Panc1 (cell line): ENCODE data around the gene ENOPH1.

Source experiments
- SIN3A ChIP-seq: IDR thresholded peaks from 2 replicates; pipeline ENCODE4 v1.6.1; 2012; ENCODE audit warnings: low read depth, mild to moderate bottlenecking, low read length, moderate library complexity, borderline replicate concordance; ENCODE audit not compliant: insufficient read depth
- TF ChIP-seq, protein P1 (sequence below): fragments of 450-650 bp; IDR thresholded peaks from 2 replicates; pipeline ENCODE4 v1.5.1; 2017; ENCODE audit warnings: mild to moderate bottlenecking
- TF ChIP-seq, protein P2 (sequence below), 2 experiments: IDR thresholded peaks; 2 replicates each; pipeline ENCODE4 v1.6.1; 2011 to 2012; ENCODE audit warnings: low read depth in 2 of 2, control low read depth in 1 of 2, low read length in 1 of 2, mild to moderate bottlenecking in 1 of 2, moderate library complexity in 1 of 2; ENCODE audit not compliant: insufficient read depth in 1 of 2

DNA sequence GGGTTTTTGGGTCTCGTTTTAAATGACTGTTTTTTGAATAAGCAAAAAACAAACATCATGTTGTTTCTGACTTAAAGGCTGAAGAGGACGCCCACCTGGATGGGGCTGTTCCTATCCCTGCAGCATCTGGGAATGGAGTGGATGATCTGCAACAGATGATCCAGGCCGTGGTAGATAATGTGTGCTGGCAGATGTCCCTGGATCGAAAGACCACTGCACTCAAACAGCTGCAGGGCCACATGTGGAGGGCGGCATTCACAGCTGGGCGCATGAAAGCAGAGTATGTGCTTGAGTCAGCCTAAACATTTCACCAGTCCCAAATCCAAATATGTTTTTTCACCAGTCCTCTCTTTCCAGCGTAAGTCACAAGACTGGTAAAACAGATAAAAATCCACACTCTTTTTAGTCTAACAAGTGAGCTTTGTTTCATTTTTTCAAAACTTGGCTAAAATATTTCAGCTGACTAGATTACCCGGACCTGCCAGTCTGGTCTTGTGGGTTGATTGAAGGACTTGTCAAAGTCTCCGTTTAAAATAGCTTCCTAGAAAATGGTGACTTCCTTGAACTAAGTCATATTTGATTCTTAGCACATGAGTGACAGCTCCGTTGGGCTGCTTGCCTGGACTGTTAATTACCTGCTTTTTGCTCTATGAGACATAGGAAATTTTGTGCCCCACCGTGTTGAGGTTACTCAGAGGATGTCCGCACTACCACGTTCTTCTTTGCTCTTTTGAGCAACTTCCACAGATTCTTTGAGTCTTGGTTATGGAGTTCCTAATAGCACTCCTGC lies 20.8 kb downstream of the ENOPH1 start:
- TF ChIP-seq, protein P1, sequence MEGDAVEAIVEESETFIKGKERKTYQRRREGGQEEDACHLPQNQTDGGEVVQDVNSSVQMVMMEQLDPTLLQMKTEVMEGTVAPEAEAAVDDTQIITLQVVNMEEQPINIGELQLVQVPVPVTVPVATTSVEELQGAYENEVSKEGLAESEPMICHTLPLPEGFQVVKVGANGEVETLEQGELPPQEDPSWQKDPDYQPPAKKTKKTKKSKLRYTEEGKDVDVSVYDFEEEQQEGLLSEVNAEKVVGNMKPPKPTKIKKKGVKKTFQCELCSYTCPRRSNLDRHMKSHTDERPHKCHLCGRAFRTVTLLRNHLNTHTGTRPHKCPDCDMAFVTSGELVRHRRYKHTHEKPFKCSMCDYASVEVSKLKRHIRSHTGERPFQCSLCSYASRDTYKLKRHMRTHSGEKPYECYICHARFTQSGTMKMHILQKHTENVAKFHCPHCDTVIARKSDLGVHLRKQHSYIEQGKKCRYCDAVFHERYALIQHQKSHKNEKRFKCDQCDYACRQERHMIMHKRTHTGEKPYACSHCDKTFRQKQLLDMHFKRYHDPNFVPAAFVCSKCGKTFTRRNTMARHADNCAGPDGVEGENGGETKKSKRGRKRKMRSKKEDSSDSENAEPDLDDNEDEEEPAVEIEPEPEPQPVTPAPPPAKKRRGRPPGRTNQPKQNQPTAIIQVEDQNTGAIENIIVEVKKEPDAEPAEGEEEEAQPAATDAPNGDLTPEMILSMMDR = no peak
- TF ChIP-seq, protein P2, sequence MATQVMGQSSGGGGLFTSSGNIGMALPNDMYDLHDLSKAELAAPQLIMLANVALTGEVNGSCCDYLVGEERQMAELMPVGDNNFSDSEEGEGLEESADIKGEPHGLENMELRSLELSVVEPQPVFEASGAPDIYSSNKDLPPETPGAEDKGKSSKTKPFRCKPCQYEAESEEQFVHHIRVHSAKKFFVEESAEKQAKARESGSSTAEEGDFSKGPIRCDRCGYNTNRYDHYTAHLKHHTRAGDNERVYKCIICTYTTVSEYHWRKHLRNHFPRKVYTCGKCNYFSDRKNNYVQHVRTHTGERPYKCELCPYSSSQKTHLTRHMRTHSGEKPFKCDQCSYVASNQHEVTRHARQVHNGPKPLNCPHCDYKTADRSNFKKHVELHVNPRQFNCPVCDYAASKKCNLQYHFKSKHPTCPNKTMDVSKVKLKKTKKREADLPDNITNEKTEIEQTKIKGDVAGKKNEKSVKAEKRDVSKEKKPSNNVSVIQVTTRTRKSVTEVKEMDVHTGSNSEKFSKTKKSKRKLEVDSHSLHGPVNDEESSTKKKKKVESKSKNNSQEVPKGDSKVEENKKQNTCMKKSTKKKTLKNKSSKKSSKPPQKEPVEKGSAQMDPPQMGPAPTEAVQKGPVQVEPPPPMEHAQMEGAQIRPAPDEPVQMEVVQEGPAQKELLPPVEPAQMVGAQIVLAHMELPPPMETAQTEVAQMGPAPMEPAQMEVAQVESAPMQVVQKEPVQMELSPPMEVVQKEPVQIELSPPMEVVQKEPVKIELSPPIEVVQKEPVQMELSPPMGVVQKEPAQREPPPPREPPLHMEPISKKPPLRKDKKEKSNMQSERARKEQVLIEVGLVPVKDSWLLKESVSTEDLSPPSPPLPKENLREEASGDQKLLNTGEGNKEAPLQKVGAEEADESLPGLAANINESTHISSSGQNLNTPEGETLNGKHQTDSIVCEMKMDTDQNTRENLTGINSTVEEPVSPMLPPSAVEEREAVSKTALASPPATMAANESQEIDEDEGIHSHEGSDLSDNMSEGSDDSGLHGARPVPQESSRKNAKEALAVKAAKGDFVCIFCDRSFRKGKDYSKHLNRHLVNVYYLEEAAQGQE (IDR thresholded peaks at IDR 0.05; ENCODE audit: insufficient read depth in 1 of 2, low read depth in 2 of 2, low read length in 1 of 2) = no peak
- TF ChIP-seq SIN3A = no peak
